ENCODE results near the gene METTL27.
A peak's percentile ranks its signal among the peaks of the same experiment; 100 is the strongest.
"Not testable (repeated sequence)": the region's sequence is repeated elsewhere in the genome, so short reads cannot be mapped to it uniquely, and the experiment has no call there.

The METTL27 gene

GRCh38 chr7:73838642-73839041 is 3.7 kb downstream of the METTL27 start:
- no peaks in the 10 kb centered on the region for H3K27me3 ChIP-seq (ENCODE audit: control insufficient read depth in 2 of 2, insufficient read depth in 2 of 2, low read length in 2 of 2)
- H3K9ac ChIP-seq (ENCODE audit: low read depth in 1 of 2, low read length in 2 of 2): no peak overlapping the region
- peaks cover 3 to 7% of the 10 kb centered on the region in 2 donors for H3K4me1 ChIP-seq (ENCODE audit: control insufficient read depth in 2 of 2, insufficient read depth in 2 of 2, low read length in 2 of 2)
- no peak overlapping the region for H3K4me3 ChIP-seq (ENCODE audit: low read length in 2 of 2)
- H3K27ac ChIP-seq (ENCODE audit: low read depth in 2 of 2, low read length in 2 of 2): no peak overlapping the region
- no peaks in the 10 kb centered on the region for H3K9me3 ChIP-seq (ENCODE audit: control insufficient read depth in 2 of 2, low read length in 2 of 2)
- H3K36me3 ChIP-seq (ENCODE audit: control insufficient read depth in 2 of 2, insufficient read depth in 2 of 2, low read length in 2 of 2): no peaks in the 10 kb centered on the region

DNA sequence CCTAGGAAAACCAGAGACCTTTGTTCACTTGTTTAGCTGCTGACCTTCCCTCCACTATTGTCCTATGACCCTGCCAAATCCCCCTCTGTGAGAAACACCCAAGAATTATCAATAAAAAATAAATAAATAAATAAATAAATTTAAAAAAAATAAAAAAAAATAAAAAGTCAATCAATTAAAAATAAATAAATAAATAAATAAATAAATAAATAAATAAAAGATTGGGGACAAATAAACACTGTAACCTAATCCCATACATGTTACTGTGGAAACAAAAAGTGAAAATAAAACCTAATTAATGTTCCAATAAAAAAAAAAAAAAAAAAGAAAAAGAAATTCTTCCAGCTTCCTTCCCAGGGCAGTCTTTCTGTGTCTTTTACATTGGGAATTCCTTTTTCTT is 5.1 kb downstream of the METTL27 start:
- H3K9me3 ChIP-seq (ENCODE audit: control insufficient read depth in 2 of 2, low read length in 2 of 2); H3K4me3 ChIP-seq (ENCODE audit: low read length in 2 of 2); H3K9ac ChIP-seq (ENCODE audit: low read depth in 1 of 2, low read length in 2 of 2); H3K27me3 ChIP-seq (ENCODE audit: control insufficient read depth in 2 of 2, insufficient read depth in 2 of 2, low read length in 2 of 2); H3K27ac ChIP-seq (ENCODE audit: low read depth in 2 of 2, low read length in 2 of 2); H3K36me3 ChIP-seq (ENCODE audit: control insufficient read depth in 2 of 2, insufficient read depth in 2 of 2, low read length in 2 of 2): not testable (repeated sequence)
- H3K4me1 ChIP-seq (ENCODE audit: control insufficient read depth in 2 of 2, insufficient read depth in 2 of 2, low read length in 2 of 2): peaks cover 3 to 12% of the 10 kb centered on the region in 2 donors

GRCh38 chr7:73834626-73835191 is 7.6 kb downstream of the METTL27 start:
- Histone ChIP-seq H3K4me1 (ENCODE audit: control insufficient read depth in 2 of 2, insufficient read depth in 2 of 2, low read length in 2 of 2) (peaks cover 1 to 13% of the 10 kb centered on the region in 2 donors), H3K36me3 (ENCODE audit: control insufficient read depth in 2 of 2, insufficient read depth in 2 of 2, low read length in 2 of 2) (peaks cover 7 to 8% of the 10 kb centered on the region in 2 donors), H3K9ac (ENCODE audit: low read depth in 1 of 2, low read length in 2 of 2) (no peak overlapping the region), H3K27ac (ENCODE audit: low read depth in 2 of 2, low read length in 2 of 2) (no peak overlapping the region), H3K9me3 (ENCODE audit: control insufficient read depth in 2 of 2, low read length in 2 of 2) (no peaks in the 10 kb centered on the region), H3K4me3 (ENCODE audit: low read length in 2 of 2) (no peak overlapping the region), H3K27me3 (ENCODE audit: control insufficient read depth in 2 of 2, insufficient read depth in 2 of 2, low read length in 2 of 2) (no peaks in the 10 kb centered on the region)

DNA sequence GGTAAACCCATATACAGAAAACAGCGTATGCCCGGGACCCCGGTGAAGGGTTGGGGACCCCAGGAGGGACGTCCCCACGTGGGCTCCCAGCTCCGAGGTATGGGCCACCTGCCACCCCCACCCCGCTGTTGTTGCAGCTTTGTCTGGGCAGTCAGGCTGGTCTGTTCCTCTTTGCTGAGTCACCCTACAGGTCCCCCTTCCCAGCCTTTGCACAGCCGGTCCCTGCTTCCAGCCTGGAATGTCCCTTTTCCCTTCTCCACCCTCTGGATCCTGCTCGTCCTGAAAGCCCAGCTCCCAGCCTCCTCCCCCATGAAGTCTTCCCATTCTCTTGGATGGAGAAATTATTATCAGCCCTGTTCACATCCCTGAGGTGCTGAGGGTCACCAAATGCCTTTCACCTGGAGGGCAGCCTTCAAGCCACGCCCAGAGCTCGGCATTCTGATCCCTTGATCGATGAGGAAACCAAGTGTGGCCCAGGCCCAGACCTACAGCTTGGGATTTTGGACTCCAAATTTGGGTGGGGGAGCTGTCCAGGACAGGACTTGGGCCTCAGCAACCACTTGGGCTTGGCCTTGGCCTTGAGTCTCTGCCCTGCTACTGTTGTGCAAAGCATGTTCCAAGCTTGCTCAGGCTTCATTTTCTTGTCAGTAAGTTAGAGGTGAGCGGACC is 8.9 kb downstream of the METTL27 start:
- Histone ChIP-seq H3K4me1 (ENCODE audit: control insufficient read depth in 2 of 2, insufficient read depth in 2 of 2, low read length in 2 of 2) (peaks cover 13 to 27% of the 10 kb centered on the region in 2 donors), H3K9me3 (ENCODE audit: control insufficient read depth in 2 of 2, low read length in 2 of 2) (no peaks in the 10 kb centered on the region), H3K36me3 (ENCODE audit: control insufficient read depth in 2 of 2, insufficient read depth in 2 of 2, low read length in 2 of 2) (peaks cover 7 to 8% of the 10 kb centered on the region in 2 donors), H3K27ac (ENCODE audit: low read depth in 2 of 2, low read length in 2 of 2) (peak overlapping the region; percentile 99 to 100), H3K4me3 (ENCODE audit: low read length in 2 of 2) (peak overlapping the region; percentile 89 to 92), H3K9ac (ENCODE audit: low read depth in 1 of 2, low read length in 2 of 2) (peak overlapping the region in 1 of 2 donors; percentile 99), H3K27me3 (ENCODE audit: control insufficient read depth in 2 of 2, insufficient read depth in 2 of 2, low read length in 2 of 2) (no peaks in the 10 kb centered on the region)

- H3K9ac ChIP-seq (ENCODE audit: low read depth in 1 of 2, low read length in 2 of 2): peak overlapping the region; percentile 60 to 99
- peaks cover 16 to 29% of the 10 kb centered on the region in 2 donors for H3K4me1 ChIP-seq (ENCODE audit: control insufficient read depth in 2 of 2, insufficient read depth in 2 of 2, low read length in 2 of 2)
- H3K27ac ChIP-seq (ENCODE audit: low read depth in 2 of 2, low read length in 2 of 2): peak overlapping the region; percentile 99 to 100
- peaks cover 7 to 8% of the 10 kb centered on the region in 2 donors for H3K36me3 ChIP-seq (ENCODE audit: control insufficient read depth in 2 of 2, insufficient read depth in 2 of 2, low read length in 2 of 2)
- no peaks in the 10 kb centered on the region for H3K9me3 ChIP-seq (ENCODE audit: control insufficient read depth in 2 of 2, low read length in 2 of 2)
- H3K4me3 ChIP-seq (ENCODE audit: low read length in 2 of 2): peak overlapping the region; percentile 89 to 92
- peaks cover 0 to 3% of the 10 kb centered on the region in 2 donors for H3K27me3 ChIP-seq (ENCODE audit: control insufficient read depth in 2 of 2, insufficient read depth in 2 of 2, low read length in 2 of 2)
These were observed 9.5 kb downstream of the METTL27 start for GRCh38 chr7:73832806-73833205.

DNA sequence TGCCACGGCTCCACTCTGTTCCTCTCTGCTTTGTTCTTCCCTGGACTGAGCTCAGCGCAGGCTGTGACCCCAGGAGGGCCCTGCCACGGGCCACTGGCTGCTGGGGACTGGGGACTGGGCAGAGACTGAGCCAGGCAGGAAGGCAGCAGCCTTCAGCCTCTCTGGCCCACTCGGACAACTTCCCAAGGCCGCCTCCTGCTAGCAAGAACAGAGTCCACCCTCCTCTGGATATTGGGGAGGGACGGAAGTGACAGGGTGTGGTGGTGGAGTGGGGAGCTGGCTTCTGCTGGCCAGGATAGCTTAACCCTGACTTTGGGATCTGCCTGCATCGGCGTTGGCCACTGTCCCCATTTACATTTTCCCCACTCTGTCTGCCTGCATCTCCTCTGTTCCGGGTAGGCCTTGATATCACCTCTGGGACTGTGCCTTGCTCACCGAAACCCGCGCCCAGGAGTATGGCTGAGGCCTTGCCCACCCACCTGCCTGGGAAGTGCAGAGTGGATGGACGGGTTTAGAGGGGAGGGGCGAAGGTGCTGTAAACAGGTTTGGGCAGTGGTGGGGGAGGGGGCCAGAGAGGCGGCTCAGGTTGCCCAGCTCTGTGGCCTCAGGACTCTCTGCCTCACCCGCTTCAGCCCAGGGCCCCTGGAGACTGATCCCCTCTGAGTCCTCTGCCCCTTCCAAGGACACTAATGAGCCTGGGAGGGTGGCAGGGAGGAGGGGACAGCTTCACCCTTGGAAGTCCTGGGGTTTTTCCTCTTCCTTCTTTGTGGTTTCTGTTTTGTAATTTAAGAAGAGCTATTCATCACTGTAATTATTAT is 10.3 kb downstream of the METTL27 start:
- peak overlapping the region; percentile 99 to 100 for H3K27ac ChIP-seq (ENCODE audit: low read depth in 2 of 2, low read length in 2 of 2)
- peak overlapping the region; percentile 89 to 92 for H3K4me3 ChIP-seq (ENCODE audit: low read length in 2 of 2)
- peaks cover 23 to 36% of the 10 kb centered on the region in 2 donors for H3K4me1 ChIP-seq (ENCODE audit: control insufficient read depth in 2 of 2, insufficient read depth in 2 of 2, low read length in 2 of 2)
- H3K36me3 ChIP-seq (ENCODE audit: control insufficient read depth in 2 of 2, insufficient read depth in 2 of 2, low read length in 2 of 2): peaks cover 7 to 8% of the 10 kb centered on the region in 2 donors
- peaks cover 0 to 3% of the 10 kb centered on the region in 2 donors for H3K27me3 ChIP-seq (ENCODE audit: control insufficient read depth in 2 of 2, insufficient read depth in 2 of 2, low read length in 2 of 2)
- H3K9ac ChIP-seq (ENCODE audit: low read depth in 1 of 2, low read length in 2 of 2): peak overlapping the region; percentile 99
- no peaks in the 10 kb centered on the region for H3K9me3 ChIP-seq (ENCODE audit: control insufficient read depth in 2 of 2, low read length in 2 of 2)

DNA sequence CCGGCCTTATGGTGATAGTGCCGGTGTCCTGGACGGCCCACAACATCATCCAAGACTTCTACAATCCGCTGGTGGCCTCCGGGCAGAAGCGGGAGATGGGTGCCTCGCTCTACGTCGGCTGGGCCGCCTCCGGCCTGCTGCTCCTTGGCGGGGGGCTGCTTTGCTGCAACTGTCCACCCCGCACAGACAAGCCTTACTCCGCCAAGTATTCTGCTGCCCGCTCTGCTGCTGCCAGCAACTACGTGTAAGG is 10.8 kb downstream of the METTL27 start:
- Histone ChIP-seq H3K4me1 (ENCODE audit: control insufficient read depth in 2 of 2, insufficient read depth in 2 of 2, low read length in 2 of 2) (peaks cover 28 to 42% of the 10 kb centered on the region in 2 donors), H3K27ac (ENCODE audit: low read depth in 2 of 2, low read length in 2 of 2) (peak overlapping the region; percentile 99 to 100), H3K9ac (ENCODE audit: low read depth in 1 of 2, low read length in 2 of 2) (peak overlapping the region; percentile 99), H3K4me3 (ENCODE audit: low read length in 2 of 2) (peak overlapping the region; percentile 89 to 92), H3K9me3 (ENCODE audit: control insufficient read depth in 2 of 2, low read length in 2 of 2) (no peaks in the 10 kb centered on the region), H3K27me3 (ENCODE audit: control insufficient read depth in 2 of 2, insufficient read depth in 2 of 2, low read length in 2 of 2) (peaks cover 0 to 3% of the 10 kb centered on the region in 2 donors), H3K36me3 (ENCODE audit: control insufficient read depth in 2 of 2, insufficient read depth in 2 of 2, low read length in 2 of 2) (peaks cover 7 to 8% of the 10 kb centered on the region in 2 donors)

DNA sequence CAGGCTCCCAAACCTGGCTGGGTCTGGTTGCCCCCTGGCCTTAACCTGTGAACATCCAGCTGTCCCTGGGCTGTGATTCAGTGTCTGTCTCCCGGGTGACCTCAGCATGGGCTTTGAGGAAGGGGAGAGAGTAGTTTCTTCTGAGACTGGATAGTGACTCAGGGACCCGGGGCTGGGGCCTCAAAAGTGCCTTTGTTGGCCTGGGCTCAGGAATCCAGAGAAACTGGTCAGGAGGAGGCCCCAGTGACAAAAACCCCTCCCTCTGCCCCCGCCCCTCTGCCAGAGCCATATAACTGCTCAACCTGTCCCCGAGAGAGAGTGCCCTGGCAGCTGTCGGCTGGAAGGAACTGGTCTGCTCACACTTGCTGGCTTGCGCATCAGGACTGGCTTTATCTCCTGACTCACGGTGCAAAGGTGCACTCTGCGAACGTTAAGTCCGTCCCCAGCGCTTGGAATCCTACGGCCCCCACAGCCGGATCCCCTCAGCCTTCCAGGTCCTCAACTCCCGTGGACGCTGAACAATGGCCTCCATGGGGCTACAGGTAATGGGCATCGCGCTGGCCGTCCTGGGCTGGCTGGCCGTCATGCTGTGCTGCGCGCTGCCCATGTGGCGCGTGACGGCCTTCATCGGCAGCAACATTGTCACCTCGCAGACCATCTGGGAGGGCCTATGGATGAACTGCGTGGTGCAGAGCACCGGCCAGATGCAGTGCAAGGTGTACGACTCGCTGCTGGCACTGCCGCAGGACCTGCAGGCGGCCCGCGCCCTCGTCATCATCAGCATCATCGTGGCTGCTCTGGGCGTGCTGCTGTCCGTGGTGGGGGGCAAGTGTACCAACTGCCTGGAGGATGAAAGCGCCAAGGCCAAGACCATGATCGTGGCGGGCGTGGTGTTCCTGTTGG is 11.4 kb downstream of the METTL27 start, which contains the start of gene CLDN4:
Gene CLDN4 (plus strand): TSS at position 316 of the 903 bp plus-strand sequence. CDS start 206 bp downstream, at position 522.
- H3K4me3 ChIP-seq (ENCODE audit: low read length in 2 of 2): peak within 1 kb of the TSS; percentile 89 to 92
- H3K27ac ChIP-seq (ENCODE audit: low read depth in 2 of 2, low read length in 2 of 2): peak within 1 kb of the TSS; percentile 99 to 100
- peaks cover 0 to 3% of the 10 kb centered on the region in 2 donors for H3K27me3 ChIP-seq (ENCODE audit: control insufficient read depth in 2 of 2, insufficient read depth in 2 of 2, low read length in 2 of 2)
- no peaks in the 10 kb centered on the region for H3K9me3 ChIP-seq (ENCODE audit: control insufficient read depth in 2 of 2, low read length in 2 of 2)
- H3K9ac ChIP-seq (ENCODE audit: low read depth in 1 of 2, low read length in 2 of 2): peak within 1 kb of the TSS; percentile 99
- H3K36me3 ChIP-seq (ENCODE audit: control insufficient read depth in 2 of 2, insufficient read depth in 2 of 2, low read length in 2 of 2): peaks cover 7 to 8% of the 10 kb centered on the region in 2 donors
- H3K4me1 ChIP-seq (ENCODE audit: control insufficient read depth in 2 of 2, insufficient read depth in 2 of 2, low read length in 2 of 2): peaks cover 34 to 47% of the 10 kb centered on the region in 2 donors

DNA sequence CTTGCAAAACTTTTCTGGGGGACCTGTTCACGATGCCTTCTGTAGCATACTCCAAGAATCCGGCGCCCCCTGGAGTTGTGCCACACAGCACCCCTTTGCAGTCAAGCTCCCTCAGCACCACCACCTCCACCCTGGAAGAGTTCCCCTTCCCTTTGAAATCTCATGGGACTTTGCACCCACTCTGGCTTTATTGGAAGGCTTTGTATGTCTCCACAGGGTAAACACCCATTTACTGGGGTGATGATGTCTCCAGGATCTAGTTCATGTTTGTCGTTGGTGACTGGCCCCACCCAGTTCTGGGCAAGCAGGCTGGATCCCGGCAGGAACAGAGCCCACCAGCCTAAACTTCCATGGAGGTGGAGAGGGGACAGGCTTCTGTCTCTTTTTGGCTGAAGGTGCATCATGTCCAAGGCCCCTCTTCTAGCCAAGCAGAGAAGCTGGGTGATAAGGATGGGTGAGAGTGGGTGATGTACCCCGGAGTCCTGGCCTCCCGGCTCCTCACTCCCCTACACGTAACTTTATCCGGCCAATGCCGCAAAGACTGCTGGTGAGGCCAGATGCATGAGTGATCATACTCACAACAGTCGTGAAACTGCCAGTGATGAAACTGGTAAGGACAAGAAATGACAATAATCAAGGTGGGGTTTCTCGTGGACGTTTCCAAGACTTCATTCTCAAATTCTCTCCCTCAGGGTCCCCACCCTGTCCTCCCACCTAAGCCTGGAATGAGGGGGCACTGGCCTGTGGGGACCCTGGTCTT is 12.2 kb downstream of the METTL27 start:
- Histone ChIP-seq H3K36me3 (ENCODE audit: control insufficient read depth in 2 of 2, insufficient read depth in 2 of 2, low read length in 2 of 2) (peaks cover 7 to 8% of the 10 kb centered on the region in 2 donors), H3K9ac (ENCODE audit: low read depth in 1 of 2, low read length in 2 of 2) (peak overlapping the region; percentile 99), H3K4me1 (ENCODE audit: control insufficient read depth in 2 of 2, insufficient read depth in 2 of 2, low read length in 2 of 2) (peaks cover 39 to 51% of the 10 kb centered on the region in 2 donors), H3K27me3 (ENCODE audit: control insufficient read depth in 2 of 2, insufficient read depth in 2 of 2, low read length in 2 of 2) (peaks cover 0 to 3% of the 10 kb centered on the region in 2 donors), H3K27ac (ENCODE audit: low read depth in 2 of 2, low read length in 2 of 2) (peak overlapping the region; percentile 99 to 100), H3K9me3 (ENCODE audit: control insufficient read depth in 2 of 2, low read length in 2 of 2) (no peaks in the 10 kb centered on the region), H3K4me3 (ENCODE audit: low read length in 2 of 2) (peak overlapping the region; percentile 84 to 89)
